Measurements from ENCODE around the gene POLG2.
A peak's percentile ranks its signal among the peaks of the same experiment; 100 is the strongest.
"Not testable (repeated sequence)": the region's sequence is repeated elsewhere in the genome, so short reads cannot be mapped to it uniquely, and the experiment has no call there.

Gene POLG2

DNA sequence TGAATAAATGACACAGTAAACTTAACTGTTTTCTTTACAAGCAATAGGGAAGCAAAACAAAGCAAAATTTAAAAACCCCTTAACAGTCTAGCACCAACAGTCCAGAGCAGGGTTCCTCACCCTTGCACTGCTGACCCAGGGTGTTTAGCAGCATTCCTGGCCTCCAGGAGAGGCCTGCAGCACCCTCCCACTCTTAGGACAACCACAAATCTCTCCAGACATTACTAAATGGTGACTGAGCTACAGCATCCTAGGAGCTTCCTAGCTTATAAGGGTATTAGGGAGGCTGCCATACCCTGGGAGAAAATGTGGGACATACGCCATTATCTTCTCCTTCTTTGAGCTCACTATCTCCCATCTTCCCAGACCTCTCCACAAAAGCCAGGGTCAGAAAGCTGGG lies 15.9 kb downstream of the POLG2 start:
- no peak for DNase-seq (ENCODE audit: low spot score)

DNA sequence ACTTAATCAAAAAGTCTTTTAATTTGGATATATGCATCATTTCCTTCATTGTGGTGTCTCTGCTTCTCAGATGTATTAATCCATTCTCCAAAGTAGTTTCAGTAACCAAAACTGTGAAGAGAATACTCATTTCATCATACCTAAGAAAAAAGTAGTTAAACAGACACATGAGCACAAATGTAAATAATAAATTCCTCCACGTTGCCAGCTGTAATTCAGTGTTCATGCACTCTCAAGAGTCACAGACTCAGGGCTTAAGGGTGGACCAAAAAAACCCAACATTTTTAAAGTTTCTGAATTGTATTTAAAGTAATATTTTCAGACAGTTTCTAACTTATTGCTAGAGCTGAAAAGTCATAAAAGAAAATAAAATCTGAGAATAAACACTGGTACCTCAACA lies 19.0 kb downstream of the POLG2 start:
- DNase-seq (ENCODE audit: low spot score), result no peak

DNA sequence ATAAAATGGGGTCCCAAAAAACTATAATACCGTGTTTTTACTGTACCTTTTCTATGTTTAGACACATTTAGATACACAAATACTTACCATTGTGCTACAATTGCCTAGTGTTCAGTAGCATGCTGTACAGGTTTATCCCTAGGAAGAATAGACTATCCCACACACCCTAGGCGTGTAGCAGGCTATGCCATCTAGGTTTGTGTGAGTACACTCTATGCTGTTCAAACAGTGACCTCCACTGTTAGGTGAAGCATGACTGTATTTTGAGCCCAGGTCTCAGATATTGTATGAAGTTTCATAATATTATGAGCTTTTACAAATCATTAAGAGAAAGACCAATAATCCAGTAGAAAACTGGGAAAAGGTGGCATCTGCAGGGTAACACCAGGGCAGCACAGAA lies 24.3 kb downstream of the POLG2 start:
- no peak for DNase-seq (ENCODE audit: low spot score)

DNA sequence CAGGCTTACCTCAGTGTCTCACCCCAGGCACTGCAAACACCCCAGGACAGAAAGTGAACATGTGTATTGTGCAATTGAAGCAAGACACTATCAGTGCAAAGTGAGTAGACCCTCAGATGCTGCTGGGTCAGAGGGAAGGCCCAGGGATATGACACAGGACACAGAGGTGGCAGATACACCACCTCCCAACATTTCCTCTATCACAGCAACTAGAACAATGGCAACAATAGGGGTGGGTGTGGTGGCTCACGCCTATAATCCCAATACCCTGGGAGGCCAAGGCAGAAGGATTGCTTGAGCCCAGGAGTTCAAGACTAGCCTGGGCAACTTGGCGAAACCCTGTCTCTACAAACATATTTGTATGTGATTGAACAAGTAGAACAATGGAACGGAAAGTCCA lies 25.4 kb downstream of the POLG2 start:
- DNase-seq (ENCODE audit: low spot score), result no peak

DNA sequence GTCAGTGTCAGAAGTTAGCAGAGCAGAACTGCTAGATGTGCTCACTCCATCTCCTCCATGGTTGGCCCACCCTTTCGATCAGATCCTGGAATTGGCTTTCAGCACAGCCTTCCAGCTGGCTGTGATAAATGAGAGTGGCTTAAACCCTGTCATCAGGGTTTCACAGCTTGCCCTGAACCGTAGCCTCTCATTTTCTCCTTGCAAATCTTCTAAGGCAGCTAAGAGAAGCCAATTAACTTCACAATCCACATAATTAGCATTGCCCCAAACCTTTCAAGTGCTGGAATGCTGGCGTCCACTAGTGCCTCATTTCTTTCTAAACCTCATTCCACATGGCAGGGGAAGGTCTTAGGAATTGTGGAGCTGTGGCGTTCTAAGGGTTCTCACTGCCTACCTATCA lies 26.2 kb downstream of the POLG2 start:
- DNase-seq (ENCODE audit: low spot score), result no peak

DNA sequence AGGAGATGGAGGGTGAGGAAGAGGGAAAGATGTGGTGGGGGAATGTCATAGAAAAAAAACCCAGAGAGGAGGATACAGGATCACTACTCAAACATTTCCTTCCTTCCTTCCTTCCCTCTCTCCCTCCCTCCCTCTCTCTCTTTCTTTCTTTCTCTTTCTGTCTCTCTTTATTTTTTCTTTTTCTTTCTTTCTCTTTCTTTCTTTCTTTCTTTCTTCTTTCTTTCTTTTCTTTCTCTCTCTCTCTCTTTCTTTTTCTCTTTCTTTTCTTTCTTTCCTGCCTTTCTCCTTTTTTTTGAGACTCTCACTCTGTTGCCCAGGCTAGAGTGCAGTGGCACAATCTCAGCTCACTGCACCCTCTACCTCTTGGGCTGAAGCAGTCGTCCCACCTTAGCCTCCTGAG lies 30.0 kb downstream of the POLG2 start:
- not testable (repeated sequence) for DNase-seq (ENCODE audit: low spot score)

DNA sequence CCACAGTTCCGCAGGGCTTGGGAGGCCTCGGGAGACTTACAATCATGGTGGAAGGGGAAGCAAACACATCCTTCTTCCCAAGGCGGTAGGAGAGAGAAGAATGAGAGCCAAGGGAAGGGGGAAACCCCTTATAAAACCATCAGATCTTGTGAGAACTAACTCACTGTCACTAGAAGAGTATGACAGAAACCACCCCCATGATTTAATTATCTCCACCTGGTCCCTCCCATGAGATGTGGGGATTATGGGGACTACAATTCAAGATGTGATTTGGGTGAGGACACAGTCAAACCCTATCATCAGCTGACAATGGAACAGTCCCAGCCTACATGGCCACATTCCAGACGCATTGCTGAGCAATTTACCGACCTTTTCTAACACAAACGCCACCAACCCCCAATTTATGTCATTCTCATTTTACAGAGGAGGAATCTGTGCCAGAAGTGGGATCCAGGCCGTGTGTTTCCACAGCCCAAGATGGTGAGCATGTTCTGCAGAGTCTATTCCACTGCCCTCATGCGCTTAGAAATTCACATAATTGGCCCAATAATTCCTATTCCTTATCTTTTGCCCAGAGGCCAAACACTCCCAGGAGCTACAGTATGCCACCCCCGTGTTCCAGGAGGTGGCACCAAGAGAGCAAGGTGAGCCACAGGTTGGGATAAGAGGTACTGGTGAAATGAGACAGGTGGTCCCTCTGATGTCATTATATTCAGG lies 30.7 kb downstream of the POLG2 start:
- no peak for DNase-seq (ENCODE audit: low spot score)

DNA sequence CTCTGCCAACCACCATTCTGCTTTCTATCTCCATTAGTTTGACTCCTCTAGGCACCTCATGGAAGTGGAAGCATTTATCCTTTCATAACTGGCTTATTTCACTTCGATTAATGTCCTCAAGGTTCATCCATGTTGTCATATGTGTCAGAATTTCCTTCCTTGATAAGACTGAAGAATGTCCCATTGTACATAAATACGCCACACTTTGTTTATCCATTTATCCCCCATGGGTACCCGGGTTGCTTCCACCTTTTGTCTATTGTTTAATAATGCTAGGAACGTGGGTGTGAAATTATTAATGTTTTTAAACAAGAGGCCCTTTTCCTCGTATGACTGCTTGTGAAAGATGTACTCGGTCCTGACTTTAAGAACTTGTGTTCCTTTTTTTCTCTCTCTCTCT lies 35.1 kb downstream of the POLG2 start:
- DNase-seq (ENCODE audit: low spot score), result no peak

DNA sequence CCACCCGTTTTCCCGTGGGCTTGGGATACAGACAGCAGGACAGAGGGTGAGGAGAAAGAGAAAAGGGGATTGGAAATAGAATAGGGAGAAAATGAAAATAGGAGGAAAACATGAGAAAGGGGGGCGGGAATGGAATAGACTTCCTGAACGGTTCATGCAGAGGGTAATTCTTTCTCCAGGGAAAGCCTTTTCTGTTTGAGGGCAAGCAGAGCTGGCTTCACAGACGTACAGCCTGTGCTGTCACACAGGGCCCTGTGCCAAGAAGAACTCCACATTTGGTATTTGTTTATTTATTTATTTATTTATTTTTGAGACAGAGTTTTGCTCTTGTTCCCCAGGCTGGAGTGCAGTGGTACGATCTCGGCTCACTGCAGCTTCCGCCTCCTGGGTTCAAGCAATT lies 35.9 kb downstream of the POLG2 start:
- DNase-seq (ENCODE audit: low spot score), result no peak

DNA sequence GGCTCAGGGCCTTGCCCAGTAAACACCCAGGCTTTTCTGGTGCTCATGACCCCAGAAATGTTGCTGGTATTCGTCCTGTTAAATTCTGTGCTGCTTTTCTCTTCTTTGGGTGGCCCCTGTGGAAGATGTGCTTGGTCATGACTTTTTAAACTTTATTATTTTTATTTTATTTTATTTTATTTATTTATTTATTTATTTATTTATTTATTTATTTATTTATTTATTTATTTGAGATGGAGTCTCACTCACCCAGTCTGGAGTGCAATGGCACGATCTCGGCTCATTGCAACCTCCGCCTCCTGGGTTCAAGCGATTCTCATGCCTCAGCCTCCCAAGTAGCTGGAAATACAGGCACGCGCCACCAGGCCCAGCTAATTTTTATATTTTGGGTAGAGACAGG lies 37.0 kb downstream of the POLG2 start:
- DNase-seq (ENCODE audit: low spot score), result not testable (repeated sequence)

DNA sequence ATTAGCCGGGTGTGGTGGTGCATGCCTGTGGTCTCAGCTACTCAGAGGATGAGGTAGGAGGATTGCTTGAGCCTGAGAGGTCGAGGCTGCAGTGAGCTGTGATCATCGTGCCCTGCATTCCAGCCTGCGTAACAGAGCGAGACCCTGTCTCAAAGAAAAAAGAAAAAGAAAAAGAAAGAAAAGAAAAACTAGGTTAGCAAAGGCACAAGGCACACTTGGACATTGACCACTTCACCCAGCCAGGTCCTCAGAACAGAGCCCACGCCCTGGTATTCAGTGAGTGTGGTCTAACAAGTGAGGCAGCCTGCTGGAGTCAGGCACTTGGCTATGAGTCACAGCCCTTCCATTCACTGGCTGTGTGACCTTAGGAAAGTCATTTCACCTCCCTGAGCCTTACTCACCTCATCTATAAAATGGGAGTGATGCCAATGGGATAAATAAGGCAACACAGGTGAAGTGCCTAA lies 37.5 kb downstream of the POLG2 start:
- peak; percentile 49 for DNase-seq (ENCODE audit: low spot score)

DNA sequence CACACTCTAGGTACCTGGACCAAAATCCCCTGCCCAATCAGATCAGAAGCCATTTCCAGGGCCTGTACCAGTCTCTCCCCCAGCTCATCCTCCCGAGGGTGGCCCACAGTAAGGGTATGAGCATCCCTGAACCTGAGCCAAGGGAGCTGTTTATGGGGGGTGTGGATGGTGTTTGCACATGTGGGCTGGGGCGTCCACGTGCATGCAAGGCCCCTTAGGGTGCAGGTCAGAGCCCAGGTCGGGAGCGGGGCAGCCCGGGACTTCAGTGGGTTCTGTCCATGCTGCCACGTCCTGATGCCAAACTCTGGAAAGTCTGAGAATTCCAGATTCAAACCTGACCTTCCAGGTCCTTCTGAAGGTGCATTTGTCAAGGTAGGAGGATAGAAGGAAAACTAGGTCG lies 38.1 kb downstream of the POLG2 start:
- no peak for DNase-seq (ENCODE audit: low spot score)

DNA sequence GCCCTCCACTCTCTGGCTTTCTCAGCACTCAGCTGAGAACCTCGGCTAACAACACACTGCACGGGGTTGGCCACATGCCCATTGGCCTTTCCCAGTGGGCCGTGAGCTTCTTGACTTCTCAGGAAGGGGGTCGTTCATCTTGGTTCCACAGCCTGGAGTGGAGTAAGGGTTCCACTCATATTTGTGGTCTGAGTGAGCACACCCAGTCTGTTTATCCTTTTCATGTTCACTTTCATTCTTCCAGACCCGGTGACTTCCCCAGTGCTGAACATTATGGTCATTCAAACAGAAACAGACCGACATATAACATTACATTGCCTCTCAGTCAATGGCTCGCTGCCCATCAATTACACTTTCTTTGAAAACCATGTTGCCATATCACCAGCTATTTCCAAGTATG lies 39.7 kb downstream of the POLG2 start:
- peak; percentile 63 for DNase-seq (ENCODE audit: low spot score)

DNA sequence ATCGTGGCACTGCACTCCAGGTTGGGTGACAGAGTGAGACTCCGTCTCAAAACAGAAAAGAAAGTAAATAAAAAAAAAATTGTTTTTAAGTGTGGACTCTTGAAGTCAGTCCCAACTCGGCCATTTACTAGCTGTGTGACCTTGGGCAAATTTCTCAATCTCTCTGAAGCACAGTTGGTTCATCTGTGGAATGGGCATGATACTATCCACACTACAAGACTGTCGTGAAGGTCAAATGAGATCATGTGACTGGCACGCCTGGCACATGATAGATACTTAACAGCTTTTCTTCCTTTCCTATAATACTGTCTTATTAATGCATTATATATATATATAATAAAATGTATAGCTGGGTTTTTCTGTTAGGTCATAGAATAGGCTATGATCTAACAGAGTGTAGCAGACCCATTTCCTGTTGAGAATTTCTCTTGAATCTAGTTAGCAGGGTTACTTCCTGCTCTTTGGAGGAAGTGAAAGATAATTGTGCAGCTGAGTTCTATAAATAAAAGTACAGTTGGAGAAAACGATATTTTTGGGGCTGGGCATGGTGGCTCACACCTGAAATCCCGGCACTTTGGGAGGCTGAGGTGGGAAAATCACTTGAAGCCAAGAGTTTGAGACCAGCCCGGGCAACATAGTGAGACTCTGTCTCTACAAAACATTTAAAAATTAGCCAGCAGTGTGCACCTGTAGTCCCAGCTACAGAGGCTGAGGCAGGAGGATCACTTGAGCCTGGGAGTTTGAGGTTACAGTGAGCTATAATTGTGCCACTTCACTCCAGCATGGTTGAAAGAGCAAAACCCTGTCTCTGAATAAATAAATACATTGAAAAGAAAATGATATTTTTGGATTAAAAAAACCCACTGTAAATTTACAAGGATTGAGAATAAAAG lies 40.6 kb downstream of the POLG2 start:
- DNase-seq (ENCODE audit: low spot score), result no peak

DNA sequence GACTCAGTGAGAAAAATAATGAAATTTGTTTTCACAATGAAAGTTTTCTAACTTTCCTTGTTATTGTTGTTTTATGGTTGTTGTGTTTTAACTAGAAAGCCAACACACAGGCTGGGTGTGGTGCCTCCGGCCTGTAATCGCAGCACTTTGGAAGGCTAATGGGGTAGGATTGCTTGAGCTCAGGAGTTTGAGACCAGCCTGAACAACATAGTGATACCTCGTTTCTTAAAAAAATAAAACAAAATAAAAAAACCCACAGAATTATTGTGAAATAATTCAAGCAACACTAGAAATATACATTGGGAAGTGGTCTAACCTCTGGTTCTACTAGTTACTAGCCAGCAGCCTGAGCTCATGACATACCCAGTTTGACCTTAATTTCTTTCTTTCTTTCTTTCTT lies 47.3 kb downstream of the POLG2 start:
- DNase-seq (ENCODE audit: low spot score), result no peak

DNA sequence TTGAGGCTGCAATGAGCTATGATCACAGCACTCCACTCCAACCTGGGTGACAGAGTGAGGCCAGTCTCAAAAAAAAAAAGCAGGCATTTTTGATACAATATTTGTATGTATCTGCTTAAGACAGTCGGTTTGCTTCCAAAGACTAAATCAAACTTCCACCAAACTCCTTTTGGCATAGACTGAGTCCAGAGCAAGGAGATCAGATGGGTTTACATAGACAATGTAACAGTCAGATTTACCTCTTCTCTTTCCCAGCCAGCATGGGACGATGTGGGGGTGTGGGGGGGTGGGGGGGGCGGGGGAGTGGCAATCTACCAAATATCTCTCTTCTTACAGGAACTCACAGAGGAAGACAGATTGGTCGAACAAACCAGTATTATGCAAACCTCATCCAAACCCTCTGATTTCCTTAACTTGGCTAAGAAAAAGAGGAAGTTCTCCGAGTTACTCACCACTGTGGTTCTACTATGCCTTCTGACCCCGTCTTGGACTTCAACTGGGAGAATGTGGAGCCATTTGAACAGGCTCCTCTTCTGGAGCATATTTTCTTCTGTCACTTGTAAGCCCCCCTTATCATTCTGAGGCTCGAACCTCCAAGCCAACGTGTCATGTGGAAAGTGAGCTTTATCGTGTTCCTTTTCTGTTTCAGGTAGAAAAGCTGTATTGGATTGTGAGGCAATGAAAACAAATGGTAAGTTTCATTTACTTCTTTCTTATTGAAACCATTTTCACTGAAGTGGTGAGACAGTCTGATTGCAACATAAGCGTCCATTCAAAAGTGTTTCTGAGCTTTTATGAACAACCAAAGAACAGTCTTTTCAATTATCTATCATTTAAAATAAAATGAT lies 48.0 kb downstream of the POLG2 start, which contains the start of gene MILR1:
MILR1 (plus strand) TSS at position 451 of the 848 bp plus-strand sequence; CDS start at position 505, 54 bp downstream.
- DNase-seq (ENCODE audit: low spot score), result peak; percentile 81

DNA sequence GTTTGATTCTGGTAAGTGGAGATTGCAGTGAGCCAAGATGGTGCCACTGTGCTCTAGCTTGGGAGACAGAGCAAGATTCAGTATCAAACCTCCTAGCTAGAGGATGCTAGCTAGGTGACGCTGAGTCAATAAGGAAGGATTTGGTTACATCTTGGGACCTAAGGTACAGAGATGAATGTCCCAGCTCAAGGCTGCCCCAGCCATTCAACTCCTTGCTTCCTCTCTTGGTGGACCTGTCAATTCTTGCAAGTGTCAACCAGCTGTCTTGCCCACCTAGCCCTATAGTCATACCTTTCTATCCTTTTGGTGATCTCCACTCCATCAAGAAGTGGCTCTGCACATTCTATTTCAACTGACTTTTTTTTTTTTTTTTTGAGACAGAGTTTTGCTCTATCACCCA lies 49.3 kb downstream of the POLG2 start:
- DNase-seq (ENCODE audit: low spot score), result no peak

DNA sequence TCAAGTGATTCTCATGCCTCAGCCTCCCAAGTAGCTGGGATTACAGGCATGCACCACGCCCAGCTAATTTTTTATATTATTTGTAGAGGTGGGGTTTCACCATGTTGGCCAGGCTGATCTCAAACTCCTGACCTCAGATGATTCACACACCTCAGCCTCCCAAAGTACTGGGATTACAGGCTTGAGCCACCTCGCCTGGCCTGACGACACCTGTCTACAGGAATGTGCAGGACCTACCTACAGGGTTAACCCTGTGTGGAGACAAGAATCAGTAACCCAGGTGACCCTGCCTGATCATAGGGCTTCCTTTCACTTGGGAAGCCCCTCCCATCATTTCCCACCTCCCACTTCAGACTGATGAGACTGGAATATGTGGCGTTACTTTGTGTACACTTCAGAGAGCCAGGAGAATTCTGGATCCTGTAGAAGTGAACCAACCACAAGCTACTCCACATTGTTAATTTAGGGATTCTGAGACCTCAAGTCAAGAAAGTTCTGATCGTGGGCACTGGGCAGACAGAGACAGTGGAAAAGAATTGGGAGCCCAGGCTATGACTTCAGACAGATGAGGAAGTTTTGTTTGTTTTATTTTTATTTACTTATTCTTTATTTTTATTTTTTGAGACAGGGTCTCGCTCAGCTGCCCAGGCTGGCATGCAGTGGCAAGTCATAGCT lies 53.6 kb downstream of the POLG2 start:
- DNase-seq (ENCODE audit: low spot score), result no peak

DNA sequence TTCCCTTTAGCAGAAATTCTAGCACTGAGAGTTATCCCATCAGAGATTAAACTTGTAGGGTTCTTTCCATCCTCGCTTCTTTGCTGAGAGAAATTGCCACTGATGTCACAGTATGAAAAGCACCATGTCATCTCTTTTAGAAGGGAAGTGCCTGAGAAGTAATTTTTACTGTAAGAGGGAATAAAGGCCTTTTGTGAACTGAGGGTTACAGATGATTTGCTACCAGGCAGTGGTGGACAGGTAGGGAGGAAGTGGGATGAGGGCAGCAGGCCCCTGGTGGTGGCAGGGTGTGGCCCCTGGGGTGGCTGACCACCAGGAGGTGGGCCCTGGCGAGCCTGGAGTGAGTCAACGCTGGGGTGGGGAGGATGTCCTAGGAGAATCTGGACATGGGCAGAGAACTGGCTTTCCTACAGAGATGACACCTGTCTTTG lies 54.3 kb downstream of the POLG2 start:
- DNase-seq (ENCODE audit: low spot score), result no peak

DNA sequence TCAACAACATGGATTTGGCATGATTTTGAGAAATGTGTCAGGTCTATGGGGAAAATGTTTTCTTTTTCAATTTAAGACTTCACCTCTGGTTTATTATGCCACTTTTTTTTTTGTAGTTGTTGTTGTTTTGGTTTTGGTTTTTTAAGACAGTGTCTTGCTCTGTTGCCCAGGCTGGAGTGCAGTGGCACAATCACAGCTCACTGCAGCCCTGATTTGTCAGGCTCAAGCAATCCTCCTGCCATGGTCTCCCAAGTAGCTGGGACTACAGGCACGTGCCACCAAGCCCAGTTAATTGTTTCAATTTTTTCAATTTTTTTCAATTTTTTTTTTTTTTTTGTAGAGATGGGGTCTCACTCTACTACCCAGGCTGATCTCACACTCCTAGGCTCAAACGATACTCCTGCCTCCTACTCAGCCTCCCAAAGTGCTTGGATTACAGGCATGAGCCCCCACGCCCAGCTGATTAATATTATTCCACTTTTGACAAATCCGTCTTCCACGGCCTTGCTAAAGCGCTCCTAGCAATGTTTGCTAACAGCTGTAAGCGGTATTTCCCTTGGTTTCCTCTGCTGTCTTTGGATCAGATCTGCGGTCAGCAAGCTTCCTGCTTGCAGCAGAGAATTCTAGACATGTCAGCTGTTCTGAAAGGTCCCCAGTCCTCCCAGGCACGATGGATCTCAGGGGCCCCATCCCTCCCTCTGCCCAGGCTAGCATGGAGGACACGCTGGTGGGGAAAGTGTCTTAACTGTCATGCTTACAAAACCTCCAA lies 54.9 kb downstream of the POLG2 start:
- DNase-seq (ENCODE audit: low spot score), result peak; percentile 14

DNA sequence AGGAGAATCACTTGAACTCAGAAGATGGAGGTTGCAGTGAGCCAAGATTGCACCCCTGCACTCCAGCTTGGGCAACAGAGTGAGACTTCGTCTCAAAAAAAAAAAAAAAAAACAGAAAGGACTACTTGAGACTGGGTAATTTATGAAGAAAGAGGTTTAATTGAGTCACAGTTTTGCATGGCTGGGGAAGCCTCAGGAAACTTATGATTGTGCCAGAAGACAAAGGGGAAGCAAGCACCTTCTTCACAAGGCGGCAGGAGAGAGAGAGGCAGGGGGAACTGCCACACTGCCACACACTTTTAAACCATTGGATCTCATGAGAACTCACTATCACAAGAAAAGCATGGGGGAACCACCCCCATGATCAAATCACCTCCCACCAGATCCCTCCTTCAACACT lies 56.9 kb downstream of the POLG2 start:
- DNase-seq (ENCODE audit: low spot score), result no peak

All from AG08396 (cell line).